WTC11 (cell line): ENCODE data around the gene PSMA1. TPM values are rescaled to one million over a fixed set of nuclear protein-coding genes. Genes with fewer than 3 reads are reported as not detected.

ENCODE experiments used
- ATAC-seq: fragments of 200-7000 bp; cut with Tn5 transposase; 2 replicates; pipeline ENCODE4 v1.10.0; 2021; ENCODE audit warnings: mild to moderate bottlenecking, moderate library complexity
- CTCF ChIA-PET: fragments of 300-600 bp; sonication (Branson Sonifier 250); formaldehyde crosslinking; loops from one replicate; lab custom pipeline; 2021; ENCODE audit warnings: antibody characterized with exemption; lab: Charles Lee
- POLR2A ChIA-PET: fragments of 350-600 bp; sonication (Branson Sonifier 250); formaldehyde crosslinking; loops from one replicate; lab custom pipeline; 2021; ENCODE audit warnings: antibody characterized with exemption; lab: Charles Lee
- DNase-seq: peaks from one replicate; pipeline ENCODE4 v3.0.0; 2021; ENCODE audit warnings: low spot score
- H3K27ac Mint-ChIP-seq: 2 replicates; pipeline ENCODE4 v1.8.0; 2021; ENCODE audit warnings: mixed read lengths
- H3K27me3 Mint-ChIP-seq: 2 replicates; pipeline ENCODE4 v1.8.0; 2021; ENCODE audit warnings: low read depth, mild to moderate bottlenecking, moderate library complexity, mixed read lengths
- H3K36me3 Mint-ChIP-seq: 2 replicates; pipeline ENCODE4 v1.8.0; 2021; ENCODE audit warnings: mixed read lengths
- H3K4me1 Mint-ChIP-seq: 2 replicates; pipeline ENCODE4 v1.8.0; 2022; ENCODE audit warnings: mixed read lengths
- H3K4me3 Mint-ChIP-seq: 2 replicates; pipeline ENCODE4 v1.8.0; 2021; ENCODE audit warnings: mild to moderate bottlenecking, moderate library complexity, mixed read lengths
- H3K9me3 Mint-ChIP-seq: 2 replicates; pipeline ENCODE4 v1.8.0; 2021; ENCODE audit warnings: mixed read lengths
- CREB1 ChIP-seq: sonication (generic); formaldehyde crosslinking; IDR thresholded peaks from 2 replicates; pipeline ENCODE4 v1.8.0; 2023; ENCODE audit warnings: mild to moderate bottlenecking, missing genetic modification reagents
- GABPB1 ChIP-seq: sonication (generic); formaldehyde crosslinking; IDR thresholded peaks from 2 replicates; pipeline ENCODE4 v1.8.1; 2023; ENCODE audit warnings: mild to moderate bottlenecking, missing genetic modification reagents
- KAT7 ChIP-seq: sonication (generic); formaldehyde crosslinking; IDR thresholded peaks from 2 replicates; pipeline ENCODE4 v1.8.1; 2023; ENCODE audit warnings: missing genetic modification reagents, mild to moderate bottlenecking, borderline replicate concordance
- MYBL2 ChIP-seq: sonication (generic); formaldehyde crosslinking; IDR thresholded peaks from 2 replicates; pipeline ENCODE4 v1.8.1; 2023; ENCODE audit warnings: mild to moderate bottlenecking, moderate library complexity, missing genetic modification reagents
- NFATC4 ChIP-seq: fragments of 250-450 bp; sonication (Bioruptor Pico); IDR thresholded peaks from 2 replicates; pipeline ENCODE4 v1.9.0; 2021; ENCODE audit warnings: mild to moderate bottlenecking
- NFE2L1 ChIP-seq: sonication (generic); formaldehyde crosslinking; IDR thresholded peaks from 2 replicates; pipeline ENCODE4 v1.8.1; 2023; ENCODE audit warnings: missing genetic modification reagents
- NR1H2 ChIP-seq: sonication (generic); formaldehyde crosslinking; IDR thresholded peaks from 2 replicates; pipeline ENCODE4 v1.9.0; 2021; ENCODE audit warnings: mild to moderate bottlenecking, moderate library complexity, missing genetic modification reagents
- SP1 ChIP-seq: sonication (generic); formaldehyde crosslinking; conservative IDR thresholded peaks from 2 replicates; pipeline ENCODE4 v1.8.1; 2022; ENCODE audit warnings: missing genetic modification reagents
- TCF7 ChIP-seq: sonication (generic); formaldehyde crosslinking; IDR thresholded peaks from 2 replicates; pipeline ENCODE4 v1.8.0; 2022; ENCODE audit warnings: mild to moderate bottlenecking, low read depth, missing genetic modification reagents, moderate library complexity
- TEAD1 ChIP-seq: sonication (generic); formaldehyde crosslinking; IDR thresholded peaks from 2 replicates; pipeline ENCODE4 v1.8.0; 2022; ENCODE audit warnings: mild to moderate bottlenecking, missing genetic modification reagents
- TEAD4 ChIP-seq: sonication (generic); formaldehyde crosslinking; IDR thresholded peaks from 2 replicates; pipeline ENCODE4 v1.8.0; 2022; ENCODE audit warnings: mild to moderate bottlenecking, missing genetic modification reagents
- total RNA-seq: library from RNA; stranded (reverse); gene quantifications from 3 replicates; pipeline ENCODE4 v1.2.3, GENCODE V29; 2021
- TF ChIP-seq, protein P1 (sequence below): sonication (generic); formaldehyde crosslinking; IDR thresholded peaks from 2 replicates; pipeline ENCODE4 v1.8.0; 2023; ENCODE audit warnings: missing genetic modification reagents, mild to moderate bottlenecking, borderline replicate concordance
- TF ChIP-seq, protein P2 (sequence below): sonication (generic); formaldehyde crosslinking; IDR thresholded peaks from 2 replicates; pipeline ENCODE4 v1.8.0; 2022; ENCODE audit warnings: missing genetic modification reagents
- TF ChIP-seq, protein P3 (sequence below): sonication (generic); formaldehyde crosslinking; IDR thresholded peaks from 2 replicates; pipeline ENCODE4 v1.8.1; 2023; ENCODE audit warnings: mild to moderate bottlenecking, moderate library complexity, missing genetic modification reagents
- TF ChIP-seq, protein P4 (sequence below): sonication (generic); formaldehyde crosslinking; IDR thresholded peaks from 2 replicates; pipeline ENCODE4 v1.8.0; 2022; ENCODE audit warnings: mild to moderate bottlenecking, missing genetic modification reagents
- TF ChIP-seq, protein P5 (sequence below): sonication (generic); formaldehyde crosslinking; IDR thresholded peaks from 2 replicates; pipeline ENCODE4 v1.8.0; 2022; ENCODE audit warnings: mild to moderate bottlenecking, missing genetic modification reagents
- TF ChIP-seq, protein P6 (sequence below): sonication (generic); formaldehyde crosslinking; IDR thresholded peaks from 2 replicates; pipeline ENCODE4 v1.8.0; 2023; ENCODE audit warnings: missing genetic modification reagents
- TF ChIP-seq, protein P7 (sequence below): sonication (generic); formaldehyde crosslinking; IDR thresholded peaks from 2 replicates; pipeline ENCODE4 v1.8.1; 2023; ENCODE audit warnings: mild to moderate bottlenecking, missing genetic modification reagents, borderline replicate concordance

Gene PSMA1
- total RNA-seq, 1 experiment from 2014 or later, result 139 TPM

DNA sequence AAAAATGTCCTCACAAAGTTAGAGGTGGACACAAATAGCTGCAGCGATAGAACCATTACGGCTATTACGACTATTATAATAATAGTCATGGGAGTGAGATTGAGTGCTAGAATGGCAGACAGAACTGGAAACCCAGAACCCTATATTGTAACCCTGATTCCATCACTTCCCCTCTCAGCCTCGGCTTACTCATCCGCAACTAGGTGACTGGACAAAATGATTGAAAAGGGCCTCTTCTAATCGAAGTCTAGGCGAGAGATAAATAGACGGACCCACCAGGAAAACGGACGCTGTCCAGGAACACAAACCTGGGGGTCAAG, 629 bp downstream of the PSMA1 start:
- ChIA-PET POLR2A (interaction anchor here (0.6 to 1.4 kb wide), 3 partner anchors 35 to 388 kb away, joined by 3 to 9 read pairs (median 5); no protein-coding TSS in a partner anchor), CTCF (interaction anchor here (1.2 to 2.9 kb wide), 4 partner anchors 12 to 388 kb away, joined by 3 to 27 read pairs (median 4); no protein-coding TSS in a partner anchor)
- ATAC-seq, result no peak

DNA sequence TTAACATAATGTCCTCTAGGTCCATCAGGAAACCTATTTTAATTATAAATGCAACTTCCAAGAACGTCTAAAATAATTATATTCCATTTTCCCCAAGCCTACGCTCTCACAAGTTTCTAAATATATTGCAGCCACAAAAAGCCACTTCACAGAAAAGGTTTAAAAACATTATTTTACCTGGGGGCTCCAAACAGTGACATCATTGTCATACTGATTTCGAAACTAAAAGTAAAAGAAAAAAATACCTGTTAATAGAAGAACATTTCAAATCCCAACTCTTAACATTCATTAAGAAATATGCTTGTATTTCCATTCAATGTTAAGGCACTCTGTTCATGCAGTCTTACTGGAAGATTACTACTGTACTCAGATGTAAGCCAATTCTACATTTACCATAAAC, 1.4 kb downstream of the PSMA1 start:
- ChIA-PET CTCF (no interaction called here), POLR2A (no interaction called here)
- H3K4me3 Mint-ChIP-seq, result peak overlapping the region; percentile 96
- no peak overlapping the region for H3K27ac Mint-ChIP-seq
- no peaks in the 10 kb centered on the region for H3K9me3 Mint-ChIP-seq
- peaks cover 11% of the 10 kb centered on the region for H3K4me1 Mint-ChIP-seq
- DNase-seq (no peak), ATAC-seq (no peak)
- peaks cover 30% of the 10 kb centered on the region for H3K36me3 Mint-ChIP-seq
- H3K27me3 Mint-ChIP-seq, result no peaks in the 10 kb centered on the region
- TF ChIP-seq TEAD1 (CRISPR knock-in tag) (no peak), KAT7 (no peak), CREB1 (CRISPR knock-in tag) (no peak), NFE2L1 (CRISPR knock-in tag) (no peak), TCF7 (CRISPR knock-in tag) (no peak)
- TF ChIP-seq, protein P1, sequence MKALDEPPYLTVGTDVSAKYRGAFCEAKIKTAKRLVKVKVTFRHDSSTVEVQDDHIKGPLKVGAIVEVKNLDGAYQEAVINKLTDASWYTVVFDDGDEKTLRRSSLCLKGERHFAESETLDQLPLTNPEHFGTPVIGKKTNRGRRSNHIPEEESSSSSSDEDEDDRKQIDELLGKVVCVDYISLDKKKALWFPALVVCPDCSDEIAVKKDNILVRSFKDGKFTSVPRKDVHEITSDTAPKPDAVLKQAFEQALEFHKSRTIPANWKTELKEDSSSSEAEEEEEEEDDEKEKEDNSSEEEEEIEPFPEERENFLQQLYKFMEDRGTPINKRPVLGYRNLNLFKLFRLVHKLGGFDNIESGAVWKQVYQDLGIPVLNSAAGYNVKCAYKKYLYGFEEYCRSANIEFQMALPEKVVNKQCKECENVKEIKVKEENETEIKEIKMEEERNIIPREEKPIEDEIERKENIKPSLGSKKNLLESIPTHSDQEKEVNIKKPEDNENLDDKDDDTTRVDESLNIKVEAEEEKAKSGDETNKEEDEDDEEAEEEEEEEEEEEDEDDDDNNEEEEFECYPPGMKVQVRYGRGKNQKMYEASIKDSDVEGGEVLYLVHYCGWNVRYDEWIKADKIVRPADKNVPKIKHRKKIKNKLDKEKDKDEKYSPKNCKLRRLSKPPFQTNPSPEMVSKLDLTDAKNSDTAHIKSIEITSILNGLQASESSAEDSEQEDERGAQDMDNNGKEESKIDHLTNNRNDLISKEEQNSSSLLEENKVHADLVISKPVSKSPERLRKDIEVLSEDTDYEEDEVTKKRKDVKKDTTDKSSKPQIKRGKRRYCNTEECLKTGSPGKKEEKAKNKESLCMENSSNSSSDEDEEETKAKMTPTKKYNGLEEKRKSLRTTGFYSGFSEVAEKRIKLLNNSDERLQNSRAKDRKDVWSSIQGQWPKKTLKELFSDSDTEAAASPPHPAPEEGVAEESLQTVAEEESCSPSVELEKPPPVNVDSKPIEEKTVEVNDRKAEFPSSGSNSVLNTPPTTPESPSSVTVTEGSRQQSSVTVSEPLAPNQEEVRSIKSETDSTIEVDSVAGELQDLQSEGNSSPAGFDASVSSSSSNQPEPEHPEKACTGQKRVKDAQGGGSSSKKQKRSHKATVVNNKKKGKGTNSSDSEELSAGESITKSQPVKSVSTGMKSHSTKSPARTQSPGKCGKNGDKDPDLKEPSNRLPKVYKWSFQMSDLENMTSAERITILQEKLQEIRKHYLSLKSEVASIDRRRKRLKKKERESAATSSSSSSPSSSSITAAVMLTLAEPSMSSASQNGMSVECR (CRISPR knock-in tag), result no peak
- TF ChIP-seq, protein P2, sequence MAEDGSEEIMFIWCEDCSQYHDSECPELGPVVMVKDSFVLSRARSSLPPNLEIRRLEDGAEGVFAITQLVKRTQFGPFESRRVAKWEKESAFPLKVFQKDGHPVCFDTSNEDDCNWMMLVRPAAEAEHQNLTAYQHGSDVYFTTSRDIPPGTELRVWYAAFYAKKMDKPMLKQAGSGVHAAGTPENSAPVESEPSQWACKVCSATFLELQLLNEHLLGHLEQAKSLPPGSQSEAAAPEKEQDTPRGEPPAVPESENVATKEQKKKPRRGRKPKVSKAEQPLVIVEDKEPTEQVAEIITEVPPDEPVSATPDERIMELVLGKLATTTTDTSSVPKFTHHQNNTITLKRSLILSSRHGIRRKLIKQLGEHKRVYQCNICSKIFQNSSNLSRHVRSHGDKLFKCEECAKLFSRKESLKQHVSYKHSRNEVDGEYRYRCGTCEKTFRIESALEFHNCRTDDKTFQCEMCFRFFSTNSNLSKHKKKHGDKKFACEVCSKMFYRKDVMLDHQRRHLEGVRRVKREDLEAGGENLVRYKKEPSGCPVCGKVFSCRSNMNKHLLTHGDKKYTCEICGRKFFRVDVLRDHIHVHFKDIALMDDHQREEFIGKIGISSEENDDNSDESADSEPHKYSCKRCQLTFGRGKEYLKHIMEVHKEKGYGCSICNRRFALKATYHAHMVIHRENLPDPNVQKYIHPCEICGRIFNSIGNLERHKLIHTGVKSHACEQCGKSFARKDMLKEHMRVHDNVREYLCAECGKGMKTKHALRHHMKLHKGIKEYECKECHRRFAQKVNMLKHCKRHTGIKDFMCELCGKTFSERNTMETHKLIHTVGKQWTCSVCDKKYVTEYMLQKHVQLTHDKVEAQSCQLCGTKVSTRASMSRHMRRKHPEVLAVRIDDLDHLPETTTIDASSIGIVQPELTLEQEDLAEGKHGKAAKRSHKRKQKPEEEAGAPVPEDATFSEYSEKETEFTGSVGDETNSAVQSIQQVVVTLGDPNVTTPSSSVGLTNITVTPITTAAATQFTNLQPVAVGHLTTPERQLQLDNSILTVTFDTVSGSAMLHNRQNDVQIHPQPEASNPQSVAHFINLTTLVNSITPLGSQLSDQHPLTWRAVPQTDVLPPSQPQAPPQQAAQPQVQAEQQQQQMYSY (CRISPR knock-in tag), result no peak

More for the DNA sequence above, 629 bp downstream of the PSMA1 start:
- H3K27ac Mint-ChIP-seq, result peak overlapping the region; percentile 97
- TF ChIP-seq, protein P3, sequence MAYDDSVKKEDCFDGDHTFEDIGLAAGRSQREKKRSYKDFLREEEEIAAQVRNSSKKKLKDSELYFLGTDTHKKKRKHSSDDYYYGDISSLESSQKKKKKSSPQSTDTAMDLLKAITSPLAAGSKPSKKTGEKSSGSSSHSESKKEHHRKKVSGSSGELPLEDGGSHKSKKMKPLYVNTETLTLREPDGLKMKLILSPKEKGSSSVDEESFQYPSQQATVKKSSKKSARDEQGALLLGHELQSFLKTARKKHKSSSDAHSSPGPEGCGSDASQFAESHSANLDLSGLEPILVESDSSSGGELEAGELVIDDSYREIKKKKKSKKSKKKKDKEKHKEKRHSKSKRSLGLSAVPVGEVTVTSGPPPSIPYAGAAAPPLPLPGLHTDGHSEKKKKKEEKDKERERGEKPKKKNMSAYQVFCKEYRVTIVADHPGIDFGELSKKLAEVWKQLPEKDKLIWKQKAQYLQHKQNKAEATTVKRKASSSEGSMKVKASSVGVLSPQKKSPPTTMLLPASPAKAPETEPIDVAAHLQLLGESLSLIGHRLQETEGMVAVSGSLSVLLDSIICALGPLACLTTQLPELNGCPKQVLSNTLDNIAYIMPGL (CRISPR knock-in tag), result no peak
- TF ChIP-seq, protein P4, sequence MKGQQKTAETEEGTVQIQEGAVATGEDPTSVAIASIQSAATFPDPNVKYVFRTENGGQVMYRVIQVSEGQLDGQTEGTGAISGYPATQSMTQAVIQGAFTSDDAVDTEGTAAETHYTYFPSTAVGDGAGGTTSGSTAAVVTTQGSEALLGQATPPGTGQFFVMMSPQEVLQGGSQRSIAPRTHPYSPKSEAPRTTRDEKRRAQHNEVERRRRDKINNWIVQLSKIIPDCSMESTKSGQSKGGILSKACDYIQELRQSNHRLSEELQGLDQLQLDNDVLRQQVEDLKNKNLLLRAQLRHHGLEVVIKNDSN (CRISPR knock-in tag), result no peak
- no peak for TF ChIP-seq MYBL2 (CRISPR knock-in tag)
- no peak for TF ChIP-seq SP1
- TF ChIP-seq, protein P5, sequence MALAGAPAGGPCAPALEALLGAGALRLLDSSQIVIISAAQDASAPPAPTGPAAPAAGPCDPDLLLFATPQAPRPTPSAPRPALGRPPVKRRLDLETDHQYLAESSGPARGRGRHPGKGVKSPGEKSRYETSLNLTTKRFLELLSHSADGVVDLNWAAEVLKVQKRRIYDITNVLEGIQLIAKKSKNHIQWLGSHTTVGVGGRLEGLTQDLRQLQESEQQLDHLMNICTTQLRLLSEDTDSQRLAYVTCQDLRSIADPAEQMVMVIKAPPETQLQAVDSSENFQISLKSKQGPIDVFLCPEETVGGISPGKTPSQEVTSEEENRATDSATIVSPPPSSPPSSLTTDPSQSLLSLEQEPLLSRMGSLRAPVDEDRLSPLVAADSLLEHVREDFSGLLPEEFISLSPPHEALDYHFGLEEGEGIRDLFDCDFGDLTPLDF (CRISPR knock-in tag), result no peak
- TF ChIP-seq, protein P6, sequence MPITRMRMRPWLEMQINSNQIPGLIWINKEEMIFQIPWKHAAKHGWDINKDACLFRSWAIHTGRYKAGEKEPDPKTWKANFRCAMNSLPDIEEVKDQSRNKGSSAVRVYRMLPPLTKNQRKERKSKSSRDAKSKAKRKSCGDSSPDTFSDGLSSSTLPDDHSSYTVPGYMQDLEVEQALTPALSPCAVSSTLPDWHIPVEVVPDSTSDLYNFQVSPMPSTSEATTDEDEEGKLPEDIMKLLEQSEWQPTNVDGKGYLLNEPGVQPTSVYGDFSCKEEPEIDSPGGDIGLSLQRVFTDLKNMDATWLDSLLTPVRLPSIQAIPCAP (CRISPR knock-in tag), result no peak
- TF ChIP-seq, protein P7, sequence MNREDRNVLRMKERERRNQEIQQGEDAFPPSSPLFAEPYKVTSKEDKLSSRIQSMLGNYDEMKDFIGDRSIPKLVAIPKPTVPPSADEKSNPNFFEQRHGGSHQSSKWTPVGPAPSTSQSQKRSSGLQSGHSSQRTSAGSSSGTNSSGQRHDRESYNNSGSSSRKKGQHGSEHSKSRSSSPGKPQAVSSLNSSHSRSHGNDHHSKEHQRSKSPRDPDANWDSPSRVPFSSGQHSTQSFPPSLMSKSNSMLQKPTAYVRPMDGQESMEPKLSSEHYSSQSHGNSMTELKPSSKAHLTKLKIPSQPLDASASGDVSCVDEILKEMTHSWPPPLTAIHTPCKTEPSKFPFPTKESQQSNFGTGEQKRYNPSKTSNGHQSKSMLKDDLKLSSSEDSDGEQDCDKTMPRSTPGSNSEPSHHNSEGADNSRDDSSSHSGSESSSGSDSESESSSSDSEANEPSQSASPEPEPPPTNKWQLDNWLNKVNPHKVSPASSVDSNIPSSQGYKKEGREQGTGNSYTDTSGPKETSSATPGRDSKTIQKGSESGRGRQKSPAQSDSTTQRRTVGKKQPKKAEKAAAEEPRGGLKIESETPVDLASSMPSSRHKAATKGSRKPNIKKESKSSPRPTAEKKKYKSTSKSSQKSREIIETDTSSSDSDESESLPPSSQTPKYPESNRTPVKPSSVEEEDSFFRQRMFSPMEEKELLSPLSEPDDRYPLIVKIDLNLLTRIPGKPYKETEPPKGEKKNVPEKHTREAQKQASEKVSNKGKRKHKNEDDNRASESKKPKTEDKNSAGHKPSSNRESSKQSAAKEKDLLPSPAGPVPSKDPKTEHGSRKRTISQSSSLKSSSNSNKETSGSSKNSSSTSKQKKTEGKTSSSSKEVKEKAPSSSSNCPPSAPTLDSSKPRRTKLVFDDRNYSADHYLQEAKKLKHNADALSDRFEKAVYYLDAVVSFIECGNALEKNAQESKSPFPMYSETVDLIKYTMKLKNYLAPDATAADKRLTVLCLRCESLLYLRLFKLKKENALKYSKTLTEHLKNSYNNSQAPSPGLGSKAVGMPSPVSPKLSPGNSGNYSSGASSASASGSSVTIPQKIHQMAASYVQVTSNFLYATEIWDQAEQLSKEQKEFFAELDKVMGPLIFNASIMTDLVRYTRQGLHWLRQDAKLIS (CRISPR knock-in tag), result no peak
- no peak for TF ChIP-seq NFATC4
- TF ChIP-seq NR1H2 (CRISPR knock-in tag), result no peak
- no peak for TF ChIP-seq TEAD4 (CRISPR knock-in tag)
- no peak for TF ChIP-seq GABPB1
- TF ChIP-seq TEAD1 (CRISPR knock-in tag), result no peak
- no peak for TF ChIP-seq CREB1 (CRISPR knock-in tag)
- TF ChIP-seq, all 79 proteins: peak for 0
- no peaks in the 10 kb centered on the region for H3K9me3 Mint-ChIP-seq
- peak overlapping the region; percentile 96 for H3K4me3 Mint-ChIP-seq
- no peaks in the 10 kb centered on the region for H3K27me3 Mint-ChIP-seq
- H3K36me3 Mint-ChIP-seq, result peaks cover 22% of the 10 kb centered on the region
- H3K4me1 Mint-ChIP-seq, result peaks cover 11% of the 10 kb centered on the region
- no peak for DNase-seq
